Omental fat pad (tissue), 4 donors: ENCODE measurements around the gene TIPRL. TPM values are rescaled to one million over a fixed set of nuclear protein-coding genes. Genes with fewer than 3 reads are reported as not detected.

Experiments
- ATAC-seq: fragments of 150-250 bp; one replicate; pipeline ENCODE4 v1.9.1; 2016; ENCODE audit warnings: mild to moderate bottlenecking, moderate library complexity; ENCODE audit not compliant: low FRiP score
- DNase-seq: peaks from one replicate; pipeline ENCODE4 v3.0.0-alpha.2; 2019; ENCODE audit warnings: low spot score
- CTCF ChIP-seq, 3 donors: fragments of 450-650 bp; IDR thresholded peaks; one replicate each; pipeline ENCODE4 v1.5.1; 2016 to 2017; ENCODE audit warnings: antibody characterized with exemption in 3 of 3, mild to moderate bottlenecking in 3 of 3, moderate library complexity in 2 of 3
- total RNA-seq, 4 donors: library from RNA; depleted of rRNA; stranded (reverse); fragments of >200 nt; gene quantifications; one replicate each; pipeline ENCODE4 v1.1.0, GENCODE V29; 2016

TIPRL gene
- total RNA-seq, 4 donors from 2014 or later = 18.6 to 30.0 (median 19.8) TPM

- no peak for TF ChIP-seq CTCF (IDR thresholded peaks at IDR 0.05)
- DNase-seq = no peak
- no peak for ATAC-seq
These were observed 19.5 kb upstream of the TIPRL start for GRCh38 chr1:168159251-168159650.

GRCh38 chr1:168159979-168160378 lies 18.8 kb upstream of the TIPRL start:
- no peak for ATAC-seq
- no peak for TF ChIP-seq CTCF (IDR thresholded peaks at IDR 0.05)
- no peak for DNase-seq

DNA sequence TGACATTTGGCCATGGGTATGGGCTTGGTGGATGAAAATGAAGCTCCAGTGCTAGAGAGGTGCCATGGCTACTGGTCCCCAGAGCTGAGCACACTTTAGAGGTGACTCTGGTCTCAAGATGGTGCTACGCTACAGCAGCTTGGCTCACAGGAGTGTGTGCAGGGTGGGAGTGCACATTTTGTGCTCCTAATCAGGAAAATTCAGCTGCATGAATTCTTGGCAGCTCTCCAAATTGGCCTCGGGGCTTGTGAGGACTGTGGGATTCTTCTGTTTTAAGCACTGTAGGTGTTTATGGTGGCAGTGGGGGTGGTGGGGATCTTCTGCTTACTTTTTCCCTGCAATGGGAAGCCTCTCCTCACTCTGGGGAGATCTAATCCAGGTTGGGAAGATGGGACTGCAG lies 17.3 kb upstream of the TIPRL start:
- TF ChIP-seq CTCF (IDR thresholded peaks at IDR 0.05) = no peak
- no peak for DNase-seq
- ATAC-seq = no peak

DNA sequence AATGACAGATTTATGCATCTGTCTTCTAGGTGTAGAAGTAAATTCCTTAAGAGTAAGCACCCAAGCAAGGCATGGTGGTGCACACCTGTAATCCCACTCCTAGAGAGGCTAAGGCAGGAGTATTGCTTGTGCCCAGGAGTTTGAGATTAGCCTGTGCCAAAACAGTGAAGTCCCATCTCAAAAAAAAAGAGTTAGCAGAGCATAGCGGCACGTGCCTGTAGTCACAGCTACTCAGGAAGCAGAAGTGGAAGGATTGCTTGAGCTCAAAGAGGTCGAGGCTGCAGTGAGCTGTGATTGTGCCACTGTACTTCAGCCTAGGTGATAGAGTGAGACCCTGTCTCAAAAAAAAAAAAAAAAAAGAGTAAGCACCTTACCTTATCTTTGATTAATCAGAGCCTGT lies 15.1 kb upstream of the TIPRL start:
- DNase-seq = no peak
- TF ChIP-seq CTCF (IDR thresholded peaks at IDR 0.05) = no peak
- no peak for ATAC-seq

DNA sequence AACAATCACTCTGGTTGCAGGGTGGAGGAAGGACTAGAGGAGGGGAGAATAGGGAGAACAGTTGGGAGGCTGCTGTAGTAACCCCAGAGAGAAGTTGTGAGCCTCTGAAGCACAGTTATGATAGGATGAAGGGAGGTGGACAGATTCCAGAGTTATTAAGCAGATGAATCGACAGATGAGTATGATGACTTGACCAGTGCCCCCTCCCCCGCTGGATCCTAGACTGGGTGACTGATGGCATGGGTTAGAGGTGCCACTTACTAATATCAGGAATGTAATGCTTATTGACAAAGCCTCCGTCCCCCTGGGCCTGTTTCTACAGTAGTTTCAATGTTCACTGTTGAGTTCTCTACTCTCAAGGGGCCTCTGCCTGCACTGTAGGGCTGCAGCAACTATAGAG lies 14.0 kb upstream of the TIPRL start:
- TF ChIP-seq CTCF (IDR thresholded peaks at IDR 0.05) = no peak
- no peak for ATAC-seq
- DNase-seq = no peak

GRCh38 chr1:168167806-168168205 lies 11.0 kb upstream of the TIPRL start:
- no peak for DNase-seq
- no peak for ATAC-seq
- TF ChIP-seq CTCF (IDR thresholded peaks at IDR 0.05) = no peak

GRCh38 chr1:168170564-168171508 lies 7.9 kb upstream of the TIPRL start:
- DNase-seq = no peak
- ATAC-seq = no peak
- no peak for TF ChIP-seq CTCF (IDR thresholded peaks at IDR 0.05)
